Measurements from ENCODE around the gene KIAA1328. TPM values are rescaled to one million over a fixed set of nuclear protein-coding genes. Genes with fewer than 3 reads are reported as not detected.

KIAA1328 gene
- total RNA-seq (2014; rRNA removed; shearing (Covaris generic)) = 2.8 and 6.1 TPM in 2 replicates

GRCh38 chr18:36828630-36829361 lies at the start of gene KIAA1328, which contains the start of gene TPGS2:
KIAA1328 (plus strand) TSS chr18:36829127; CDS start chr18:36829139, 12 bp downstream.
TPGS2 (minus strand) TSS chr18:36829002; CDS start chr18:36828767, 235 bp downstream.
- DNase-seq = peak; percentile 94
- no peaks in the 10 kb centered on the region; the same call in 1 of the 2 replicates for H3K27me3 ChIP-seq (ENCODE audit: control insufficient read depth, insufficient read depth, low read length)
- H3K4me3 ChIP-seq (ENCODE audit: insufficient read depth, low read depth, low read length) = peak within 1 kb of the TSS; percentile 91
- H3K36me3 ChIP-seq (replicated peaks; ENCODE audit: control insufficient read depth, insufficient read depth, low read length) = no peaks in the 10 kb centered on the region

GRCh38 chr18:36780748-36781147 lies 48.2 kb upstream of the KIAA1328 start:
- no peak overlapping the region for H3K4me3 ChIP-seq (ENCODE audit: insufficient read depth, low read depth, low read length)
- no peaks in the 10 kb centered on the region for H3K27me3 ChIP-seq (ENCODE audit: control insufficient read depth, insufficient read depth, low read length)
- DNase-seq = no peak
- no peaks in the 10 kb centered on the region; the same call in none of the 2 replicates for H3K36me3 ChIP-seq (replicated peaks; ENCODE audit: control insufficient read depth, insufficient read depth, low read length)

- DNase-seq = no peak
- H3K27me3 ChIP-seq (ENCODE audit: control insufficient read depth, insufficient read depth, low read length) = no peaks in the 10 kb centered on the region
- H3K36me3 ChIP-seq (replicated peaks; ENCODE audit: control insufficient read depth, insufficient read depth, low read length) = no peaks in the 10 kb centered on the region; the same call in none of the 2 replicates
- H3K4me3 ChIP-seq (ENCODE audit: insufficient read depth, low read depth, low read length) = no peak overlapping the region
Measured at GRCh38 chr18:36782710-36783109, 46.2 kb upstream of the KIAA1328 start.

GRCh38 chr18:36783792-36784191 lies 45.1 kb upstream of the KIAA1328 start:
- no peak overlapping the region for H3K4me3 ChIP-seq (ENCODE audit: insufficient read depth, low read depth, low read length)
- no peaks in the 10 kb centered on the region for H3K27me3 ChIP-seq (ENCODE audit: control insufficient read depth, insufficient read depth, low read length)
- H3K36me3 ChIP-seq (replicated peaks; ENCODE audit: control insufficient read depth, insufficient read depth, low read length) = no peaks in the 10 kb centered on the region; the same call in none of the 2 replicates
- DNase-seq = no peak

- H3K27me3 ChIP-seq (ENCODE audit: control insufficient read depth, insufficient read depth, low read length) = no peaks in the 10 kb centered on the region
- no peaks in the 10 kb centered on the region; the same call in 1 of the 2 replicates for H3K36me3 ChIP-seq (replicated peaks; ENCODE audit: control insufficient read depth, insufficient read depth, low read length)
- DNase-seq = no peak
- no peak overlapping the region for H3K4me3 ChIP-seq (ENCODE audit: insufficient read depth, low read depth, low read length)
Measured at GRCh38 chr18:36786686-36787085, 42.2 kb upstream of the KIAA1328 start.

GRCh38 chr18:36792634-36793283 lies 36.2 kb upstream of the KIAA1328 start:
- no peak for DNase-seq
- Histone ChIP-seq H3K36me3 (replicated peaks; ENCODE audit: control insufficient read depth, insufficient read depth, low read length) (peaks cover 6% of the 10 kb centered on the region), H3K4me3 (ENCODE audit: insufficient read depth, low read depth, low read length) (no peak overlapping the region), H3K27me3 (ENCODE audit: control insufficient read depth, insufficient read depth, low read length) (no peaks in the 10 kb centered on the region)

GRCh38 chr18:36798738-36799473 lies 30.0 kb upstream of the KIAA1328 start:
- no peak for DNase-seq
- Histone ChIP-seq H3K4me3 (ENCODE audit: insufficient read depth, low read depth, low read length) (no peak overlapping the region), H3K36me3 (replicated peaks; ENCODE audit: control insufficient read depth, insufficient read depth, low read length) (peaks cover 19% of the 10 kb centered on the region), H3K27me3 (ENCODE audit: control insufficient read depth, insufficient read depth, low read length) (no peaks in the 10 kb centered on the region)

GRCh38 chr18:36805105-36805504 lies 23.8 kb upstream of the KIAA1328 start:
- DNase-seq = no peak
- Histone ChIP-seq H3K36me3 (replicated peaks; ENCODE audit: control insufficient read depth, insufficient read depth, low read length) (peaks cover 21% of the 10 kb centered on the region), H3K4me3 (ENCODE audit: insufficient read depth, low read depth, low read length) (no peak overlapping the region), H3K27me3 (ENCODE audit: control insufficient read depth, insufficient read depth, low read length) (no peaks in the 10 kb centered on the region)

- Histone ChIP-seq H3K36me3 (replicated peaks; ENCODE audit: control insufficient read depth, insufficient read depth, low read length) (peaks cover 17% of the 10 kb centered on the region), H3K4me3 (ENCODE audit: insufficient read depth, low read depth, low read length) (no peak overlapping the region), H3K27me3 (ENCODE audit: control insufficient read depth, insufficient read depth, low read length) (no peaks in the 10 kb centered on the region)
- DNase-seq = no peak
Measured at GRCh38 chr18:36808681-36809080, 20.2 kb upstream of the KIAA1328 start.

- peak; percentile 75 for DNase-seq
- Histone ChIP-seq H3K36me3 (replicated peaks; ENCODE audit: control insufficient read depth, insufficient read depth, low read length) (peaks cover 11% of the 10 kb centered on the region), H3K27me3 (ENCODE audit: control insufficient read depth, insufficient read depth, low read length) (no peaks in the 10 kb centered on the region), H3K4me3 (ENCODE audit: insufficient read depth, low read depth, low read length) (no peak overlapping the region)
Measured at GRCh38 chr18:36809590-36810381, 19.1 kb upstream of the KIAA1328 start.

GRCh38 chr18:36811430-36811829 lies 17.5 kb upstream of the KIAA1328 start:
- H3K36me3 ChIP-seq (replicated peaks; ENCODE audit: control insufficient read depth, insufficient read depth, low read length) = peaks cover 5% of the 10 kb centered on the region
- no peak for DNase-seq
- no peaks in the 10 kb centered on the region for H3K27me3 ChIP-seq (ENCODE audit: control insufficient read depth, insufficient read depth, low read length)
- no peak overlapping the region for H3K4me3 ChIP-seq (ENCODE audit: insufficient read depth, low read depth, low read length)

GRCh38 chr18:36811955-36812354 lies 17.0 kb upstream of the KIAA1328 start:
- Histone ChIP-seq H3K4me3 (ENCODE audit: insufficient read depth, low read depth, low read length) (no peak overlapping the region), H3K36me3 (replicated peaks; ENCODE audit: control insufficient read depth, insufficient read depth, low read length) (peaks cover 6% of the 10 kb centered on the region), H3K27me3 (ENCODE audit: control insufficient read depth, insufficient read depth, low read length) (no peaks in the 10 kb centered on the region)
- DNase-seq = no peak

- H3K4me3 ChIP-seq (ENCODE audit: insufficient read depth, low read depth, low read length) = no peak overlapping the region
- no peak for DNase-seq
Measured at GRCh38 chr18:36812678-36813077, 16.2 kb upstream of the KIAA1328 start.

More at GRCh38 chr18:36812678-36813077, 16.2 kb upstream of the KIAA1328 start:
- Histone ChIP-seq H3K27me3 (ENCODE audit: control insufficient read depth, insufficient read depth, low read length) (no peaks in the 10 kb centered on the region), H3K36me3 (replicated peaks; ENCODE audit: control insufficient read depth, insufficient read depth, low read length) (peaks cover 11% of the 10 kb centered on the region)
